GM23248 (cell line): ENCODE results near the gene CCDC149. TPM values are rescaled to one million over a fixed set of nuclear protein-coding genes. Genes with fewer than 3 reads are reported as not detected.

Source experiments
- DNase-seq: peaks from one replicate; pipeline ENCODE4 v3.0.0-alpha.2; 2015
- H2AFZ ChIP-seq: fragments of 200-600 bp; sonication (generic); 2 replicates; pipeline ENCODE4 v1.6.1; 2016; ENCODE audit warnings: antibody characterized with exemption
- H3F3A ChIP-seq: fragments of 200-600 bp; sonication (generic); 2 replicates; pipeline ENCODE4 v1.6.1; 2016; ENCODE audit warnings: mild to moderate bottlenecking, antibody characterized with exemption, mixed run types; ENCODE audit not compliant: insufficient read depth
- H3K27ac ChIP-seq: fragments of 200-600 bp; sonication (generic); 2 replicates; pipeline ENCODE4 v1.5.1; 2016; ENCODE audit warnings: mild to moderate bottlenecking
- H3K27me3 ChIP-seq: fragments of 200-600 bp; sonication (generic); replicated peaks from 2 replicates; pipeline ENCODE4 v1.6.1; 2016; ENCODE audit warnings: mild to moderate bottlenecking; ENCODE audit not compliant: insufficient read depth
- H3K36me3 ChIP-seq: fragments of 200-600 bp; sonication (generic); 2 replicates; pipeline ENCODE4 v1.6.1; 2016; ENCODE audit warnings: low read depth, mild to moderate bottlenecking
- H3K4me1 ChIP-seq: fragments of 200-600 bp; sonication (generic); 2 replicates; pipeline ENCODE4 v1.6.1; 2016; ENCODE audit warnings: mild to moderate bottlenecking; ENCODE audit not compliant: insufficient read depth
- H3K4me2 ChIP-seq: fragments of 200-600 bp; sonication (generic); one replicate; pipeline ENCODE4 v1.6.1; 2016; ENCODE audit warnings: mild to moderate bottlenecking; ENCODE audit not compliant: unreplicated experiment
- H3K4me3 ChIP-seq: fragments of 200-600 bp; sonication (generic); 2 replicates; pipeline ENCODE4 v1.5.1; 2016; ENCODE audit warnings: mild to moderate bottlenecking
- H3K79me2 ChIP-seq: fragments of 200-600 bp; sonication (generic); 2 replicates; pipeline ENCODE4 v1.6.1; 2016; ENCODE audit warnings: mild to moderate bottlenecking; ENCODE audit not compliant: insufficient read depth
- H3K9ac ChIP-seq: fragments of 200-600 bp; sonication (generic); 2 replicates; pipeline ENCODE4 v1.6.1; 2016; ENCODE audit warnings: mild to moderate bottlenecking
- H3K9me2 ChIP-seq: fragments of 200-600 bp; sonication (generic); 2 replicates; pipeline ENCODE4 v1.6.1; 2016; ENCODE audit warnings: mixed run types, mild to moderate bottlenecking, moderate library complexity; ENCODE audit not compliant: insufficient read depth
- H3K9me3 ChIP-seq: fragments of 200-600 bp; sonication (generic); one replicate; pipeline ENCODE4 v1.6.1; 2017; ENCODE audit warnings: low read depth
- H4K20me1 ChIP-seq: fragments of 200-600 bp; sonication (generic); 2 replicates; pipeline ENCODE4 v1.6.0; 2016; ENCODE audit not compliant: insufficient read depth
- EZH2 ChIP-seq: fragments of 200-600 bp; sonication (generic); IDR thresholded peaks from 2 replicates; pipeline ENCODE4 v1.6.1; 2018; ENCODE audit warnings: antibody characterized with exemption, mild to moderate bottlenecking; ENCODE audit not compliant: insufficient read depth, poor library complexity, severe bottlenecking
- EZH2phosphoT487 ChIP-seq: fragments of 200-600 bp; sonication (generic); IDR thresholded peaks from 2 replicates; pipeline ENCODE4 v1.6.1; 2018; ENCODE audit warnings: antibody characterized with exemption, moderate library complexity, mild to moderate bottlenecking, low read depth; ENCODE audit not compliant: insufficient read depth
- WGBS, 2 experiments: methylation state at CpG; one replicate each; pipeline ENCODE4 v1.1.6; 2015 to 2017; ENCODE audit warnings: low lambda C conversion rate in 2 of 2, low coverage in 1 of 2; ENCODE audit errors: missing lambda C conversion rate in 2 of 2; 5-methylcytosine and 5-hydroxymethylcytosine counted together
- in situ Hi-C: fragments of 300-500 bp; cut with MboI; formaldehyde crosslinking; loops from 2 replicates; pipeline ENCODE4 v1.15.0; 2020
- polyA plus RNA-seq: library from polyadenylated mRNA; unstranded; fragments of >200 nt; fragmentation: Nextera tagmentation; extraction: Ambion mirVana; gene quantifications from 2 replicates; pipeline ENCODE4 v1.2.1, GENCODE V29; 2016
- total RNA-seq: library from RNA; depleted of rRNA; stranded (reverse); fragments of >200 nt; shearing (Covaris generic); gene quantifications from 2 replicates; pipeline ENCODE4 v1.2.3, GENCODE V29; 2014

Gene CCDC149
- total and polyA plus RNA-seq, 2 experiments from 2014 or later: 6.1 to 9.7 TPM

DNA sequence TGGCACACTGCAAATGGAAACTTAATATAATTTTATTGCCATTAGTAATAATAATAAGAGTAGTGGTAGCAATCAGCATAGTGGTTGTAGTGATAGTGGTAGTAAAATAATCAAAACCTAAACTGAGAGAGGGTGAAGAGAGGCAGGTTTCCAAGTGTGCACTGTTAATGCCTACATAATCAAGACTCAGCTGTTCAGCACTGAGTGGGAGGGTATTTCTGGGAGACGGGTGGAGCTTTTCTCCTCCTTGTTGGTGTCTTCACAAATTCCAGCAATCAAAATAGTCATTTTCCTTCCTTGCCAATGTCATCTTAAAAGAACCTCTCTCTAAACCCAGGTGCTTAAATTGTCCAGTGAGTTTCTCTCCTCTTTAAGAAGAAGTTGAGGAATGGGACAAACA, 18.6 kb downstream of the CCDC149 start:
- Histone ChIP-seq H3K36me3 (no peaks in the 10 kb centered on the region), H3K9me3 (no peaks in the 10 kb centered on the region), H3K4me3 (no peak overlapping the region), H3K79me2 (no peaks in the 10 kb centered on the region), H3K4me2 (no peak overlapping the region), H3K27me3 (no peaks in the 10 kb centered on the region), H3K9ac (no peak overlapping the region), H3K9me2 (no peaks in the 10 kb centered on the region), H3K27ac (no peak overlapping the region), H3F3A (no peaks in the 10 kb centered on the region), H2AFZ (no peak overlapping the region), H4K20me1 (no peaks in the 10 kb centered on the region), H3K4me1 (peaks cover 9% of the 10 kb centered on the region; the same call in 1 of the 2 replicates)
- no peak for DNase-seq
- in situ Hi-C loops: no loop called here
- TF ChIP-seq EZH2: no peak
- no peak for TF ChIP-seq EZH2phosphoT487
- WGBS, 2 experiments: 69 to 78% methylated on average over 1 of the region's 1 CpG

DNA sequence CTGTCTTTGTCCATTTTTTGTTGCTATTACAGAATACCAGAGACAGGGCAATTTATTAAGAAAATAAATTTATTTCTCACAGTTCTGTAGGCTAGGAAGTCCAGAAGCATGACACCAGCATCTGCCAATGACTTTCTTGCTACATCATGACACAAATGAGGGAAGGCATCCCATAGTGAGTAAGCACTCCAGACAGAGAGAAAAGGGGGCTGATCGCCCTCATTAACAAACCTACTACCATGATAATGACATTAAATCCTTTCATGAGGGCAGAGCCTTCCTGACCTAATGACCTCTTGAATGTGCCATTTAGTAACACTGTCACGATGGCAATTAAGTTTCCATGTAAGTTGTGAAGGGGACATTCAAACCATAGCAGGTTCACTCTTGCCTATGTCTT, 20.1 kb downstream of the CCDC149 start:
- no peaks in the 10 kb centered on the region for H4K20me1 ChIP-seq
- H3K4me2 ChIP-seq: no peak overlapping the region
- H3K4me3 ChIP-seq: no peak overlapping the region
- no peaks in the 10 kb centered on the region for H3K9me2 ChIP-seq
- 92 to 95% methylated on average over 2 of the region's 2 CpGs for WGBS, 2 experiments
- H3F3A ChIP-seq: no peaks in the 10 kb centered on the region
- no peaks in the 10 kb centered on the region for H3K36me3 ChIP-seq
- no peaks in the 10 kb centered on the region for H3K9me3 ChIP-seq
- H3K27ac ChIP-seq: no peak overlapping the region
- H3K27me3 ChIP-seq: no peaks in the 10 kb centered on the region
- H3K9ac ChIP-seq: no peak overlapping the region
- no peaks in the 10 kb centered on the region for H3K79me2 ChIP-seq
- no peak overlapping the region for H2AFZ ChIP-seq
- peaks cover 9% of the 10 kb centered on the region; the same call in 1 of the 2 replicates for H3K4me1 ChIP-seq
- TF ChIP-seq EZH2 (no peak), EZH2phosphoT487 (no peak)
- no peak for DNase-seq
- in situ Hi-C loops: no loop called here

DNA sequence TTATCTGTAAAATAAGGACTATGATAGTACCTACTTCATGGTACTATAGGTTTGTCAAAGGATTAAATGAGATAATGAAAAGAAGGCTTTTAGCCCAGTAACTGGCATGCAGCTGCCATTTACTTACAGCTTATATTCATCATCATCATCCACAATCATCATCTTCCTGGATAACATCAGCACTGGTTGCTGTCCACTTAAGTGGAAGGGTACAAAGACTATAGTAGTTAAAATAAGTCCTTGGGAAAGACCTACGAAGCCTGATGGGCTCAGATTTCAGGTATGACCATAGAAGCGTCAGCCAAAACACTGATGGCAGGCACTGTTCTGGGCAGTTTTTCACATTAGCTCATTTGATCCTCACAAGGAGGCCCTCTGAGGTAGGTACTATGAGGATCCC, 20.6 kb downstream of the CCDC149 start:
- WGBS, 2 experiments: 95 to 96% methylated on average over 2 of the region's 2 CpGs
- Histone ChIP-seq H3K9me2 (no peaks in the 10 kb centered on the region), H4K20me1 (no peaks in the 10 kb centered on the region), H3K9ac (no peak overlapping the region), H3K27ac (no peak overlapping the region), H3K27me3 (no peaks in the 10 kb centered on the region), H3K36me3 (no peaks in the 10 kb centered on the region), H3K79me2 (no peaks in the 10 kb centered on the region), H3K9me3 (no peaks in the 10 kb centered on the region), H3K4me1 (peaks cover 9% of the 10 kb centered on the region; the same call in 1 of the 2 replicates), H2AFZ (no peak overlapping the region), H3F3A (no peaks in the 10 kb centered on the region), H3K4me3 (no peak overlapping the region), H3K4me2 (no peak overlapping the region)
- TF ChIP-seq EZH2 (no peak), EZH2phosphoT487 (no peak)
- in situ Hi-C loops: no loop called here
- no peak for DNase-seq

DNA sequence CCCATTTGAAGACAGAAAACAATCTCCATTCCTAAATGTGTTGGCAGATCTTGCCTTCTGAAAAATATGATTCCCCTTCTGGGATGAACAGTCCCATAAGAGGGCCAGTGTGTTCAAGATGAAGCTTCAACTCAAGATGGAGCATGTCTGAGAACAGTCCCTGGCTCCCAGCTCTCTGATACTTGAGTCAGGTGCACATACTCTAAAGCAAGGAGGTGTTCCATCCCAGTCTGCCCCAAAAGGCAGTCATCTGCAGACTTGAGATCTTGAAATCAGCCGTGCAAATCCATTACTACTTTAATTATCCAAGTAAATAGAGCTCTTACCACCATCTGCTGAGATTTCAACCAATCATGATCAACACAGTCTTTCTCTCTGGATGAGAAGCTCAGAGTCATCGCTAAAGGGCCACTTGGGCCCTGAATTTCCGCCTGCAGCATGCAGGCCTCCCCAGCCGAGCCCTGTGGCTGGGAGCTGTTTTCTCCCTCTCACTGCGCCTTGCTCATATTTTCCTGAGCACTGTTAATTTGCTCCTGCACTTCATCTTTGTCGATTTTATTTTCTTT, 22.2 kb downstream of the CCDC149 start:
- Histone ChIP-seq H2AFZ (no peak overlapping the region), H3K4me1 (peaks cover 9% of the 10 kb centered on the region; the same call in 1 of the 2 replicates), H3K9me2 (no peaks in the 10 kb centered on the region), H3K36me3 (no peaks in the 10 kb centered on the region), H3K27me3 (no peaks in the 10 kb centered on the region), H3K79me2 (no peaks in the 10 kb centered on the region), H3K4me2 (no peak overlapping the region), H3K4me3 (no peak overlapping the region), H3K27ac (no peak overlapping the region), H3K9ac (no peak overlapping the region), H3F3A (no peaks in the 10 kb centered on the region), H3K9me3 (no peaks in the 10 kb centered on the region), H4K20me1 (no peaks in the 10 kb centered on the region)
- in situ Hi-C loops: no loop called here
- 96 to 98% methylated on average over 6 of the region's 6 CpGs for WGBS, 2 experiments
- no peak for TF ChIP-seq EZH2
- no peak for TF ChIP-seq EZH2phosphoT487
- no peak for DNase-seq
